GM10266 (cell line): ENCODE results near the gene FCER1A.

ENCODE experiments used
- DNase-seq: peaks from one replicate; pipeline ENCODE4 v3.0.0; 2012; ENCODE audit errors: extremely low spot score
- TF ChIP-seq, protein P1 (sequence below): IDR thresholded peaks from 2 replicates; pipeline ENCODE4 v1.5.1; 2012; ENCODE audit warnings: mild to moderate bottlenecking, low read depth; ENCODE audit not compliant: control insufficient read depth, insufficient read depth; ENCODE audit errors: missing control alignments

The FCER1A gene

DNA sequence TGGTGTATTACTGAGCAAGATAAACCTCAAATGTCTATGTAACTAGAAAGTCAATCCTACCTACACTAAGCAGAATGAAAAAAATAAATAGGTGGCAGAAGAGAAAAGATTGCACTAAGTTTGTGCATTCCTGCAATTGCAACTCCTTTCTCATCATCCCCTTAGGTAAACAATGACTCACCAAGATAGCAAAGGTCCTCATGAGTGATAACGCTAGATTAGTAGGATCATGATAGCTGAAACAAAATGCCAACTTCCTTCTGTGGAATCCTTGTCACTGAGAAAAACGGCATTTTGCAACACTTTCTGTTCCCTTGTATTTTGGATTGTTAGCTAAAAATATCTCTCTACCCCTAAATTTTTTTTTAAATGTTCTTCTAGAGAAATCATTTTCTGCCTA lies 20.0 kb upstream of the FCER1A start:
- no peak for DNase-seq
- TF ChIP-seq, protein P1, sequence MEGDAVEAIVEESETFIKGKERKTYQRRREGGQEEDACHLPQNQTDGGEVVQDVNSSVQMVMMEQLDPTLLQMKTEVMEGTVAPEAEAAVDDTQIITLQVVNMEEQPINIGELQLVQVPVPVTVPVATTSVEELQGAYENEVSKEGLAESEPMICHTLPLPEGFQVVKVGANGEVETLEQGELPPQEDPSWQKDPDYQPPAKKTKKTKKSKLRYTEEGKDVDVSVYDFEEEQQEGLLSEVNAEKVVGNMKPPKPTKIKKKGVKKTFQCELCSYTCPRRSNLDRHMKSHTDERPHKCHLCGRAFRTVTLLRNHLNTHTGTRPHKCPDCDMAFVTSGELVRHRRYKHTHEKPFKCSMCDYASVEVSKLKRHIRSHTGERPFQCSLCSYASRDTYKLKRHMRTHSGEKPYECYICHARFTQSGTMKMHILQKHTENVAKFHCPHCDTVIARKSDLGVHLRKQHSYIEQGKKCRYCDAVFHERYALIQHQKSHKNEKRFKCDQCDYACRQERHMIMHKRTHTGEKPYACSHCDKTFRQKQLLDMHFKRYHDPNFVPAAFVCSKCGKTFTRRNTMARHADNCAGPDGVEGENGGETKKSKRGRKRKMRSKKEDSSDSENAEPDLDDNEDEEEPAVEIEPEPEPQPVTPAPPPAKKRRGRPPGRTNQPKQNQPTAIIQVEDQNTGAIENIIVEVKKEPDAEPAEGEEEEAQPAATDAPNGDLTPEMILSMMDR, result no peak

DNA sequence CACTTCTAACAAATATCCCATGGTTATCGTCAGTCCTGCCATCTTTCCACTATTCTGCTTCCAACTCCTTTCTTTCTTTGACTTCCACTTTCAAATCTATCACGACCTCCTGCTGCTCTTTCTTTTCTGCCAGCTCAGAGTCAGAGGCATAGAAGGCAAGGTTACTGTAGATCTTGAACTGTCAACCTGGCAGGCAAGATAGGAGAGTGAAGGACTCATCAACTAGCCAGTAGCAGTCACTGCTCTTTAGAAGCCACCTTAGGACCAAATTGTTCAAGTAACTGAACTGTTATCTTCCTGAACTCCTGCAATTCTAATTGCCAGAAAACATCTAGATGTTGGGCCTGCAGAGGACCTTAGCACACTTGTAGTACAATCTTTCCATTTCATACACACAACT lies 13.1 kb upstream of the FCER1A start:
- TF ChIP-seq, protein P1, result no peak
- DNase-seq, result no peak

DNA sequence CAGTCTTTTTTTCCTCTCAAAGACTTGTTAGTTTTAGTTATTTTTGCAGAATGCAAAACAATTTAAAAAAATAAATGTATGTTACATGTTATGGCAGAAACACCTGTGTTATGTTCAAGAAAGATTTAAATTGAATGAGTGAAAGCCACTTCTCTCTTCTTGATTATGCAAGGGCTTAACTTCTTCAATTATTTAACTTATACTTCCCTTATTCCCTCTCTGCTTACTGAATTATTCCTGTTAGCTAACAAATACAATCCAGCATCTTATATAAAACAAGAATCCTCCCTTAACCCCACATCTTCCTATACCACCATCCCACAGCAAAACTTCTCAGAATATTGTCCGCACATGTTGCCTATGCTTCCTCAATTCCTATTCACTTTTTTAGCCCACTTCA lies 10.7 kb upstream of the FCER1A start:
- no peak for DNase-seq
- TF ChIP-seq, protein P1, result no peak

DNA sequence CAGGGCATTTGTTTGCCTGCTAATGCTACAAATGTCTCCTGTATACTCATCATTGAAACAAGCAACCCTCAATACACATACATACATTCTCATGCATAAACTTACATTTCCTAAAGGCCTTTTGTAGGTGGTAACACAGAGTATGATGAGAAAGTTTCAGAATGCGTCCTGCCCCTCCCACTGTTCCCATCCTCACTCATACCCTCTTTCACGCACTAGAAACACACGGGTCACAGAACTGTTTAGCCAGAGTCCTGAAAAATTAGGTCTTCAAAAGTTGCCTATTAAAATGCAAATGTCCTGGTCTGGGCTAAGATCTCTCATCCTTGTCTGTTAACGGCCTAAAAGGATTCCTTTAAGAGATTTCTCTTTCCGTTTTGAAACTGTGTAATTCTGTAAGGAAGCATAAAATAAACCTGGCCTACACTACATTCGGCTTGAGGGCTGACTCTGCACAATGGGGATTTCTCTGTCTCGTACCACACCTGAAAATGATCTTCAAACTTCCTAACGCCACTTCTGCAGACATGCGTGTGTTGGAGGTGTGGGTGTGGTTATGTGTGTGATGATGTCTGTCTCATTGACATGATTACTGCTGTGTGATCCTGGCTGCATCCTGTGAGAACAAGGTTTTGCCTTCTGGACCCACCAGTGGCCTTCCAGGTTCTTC lies 5.3 kb upstream of the FCER1A start:
- DNase-seq, result no peak
- TF ChIP-seq, protein P1, result no peak

DNA sequence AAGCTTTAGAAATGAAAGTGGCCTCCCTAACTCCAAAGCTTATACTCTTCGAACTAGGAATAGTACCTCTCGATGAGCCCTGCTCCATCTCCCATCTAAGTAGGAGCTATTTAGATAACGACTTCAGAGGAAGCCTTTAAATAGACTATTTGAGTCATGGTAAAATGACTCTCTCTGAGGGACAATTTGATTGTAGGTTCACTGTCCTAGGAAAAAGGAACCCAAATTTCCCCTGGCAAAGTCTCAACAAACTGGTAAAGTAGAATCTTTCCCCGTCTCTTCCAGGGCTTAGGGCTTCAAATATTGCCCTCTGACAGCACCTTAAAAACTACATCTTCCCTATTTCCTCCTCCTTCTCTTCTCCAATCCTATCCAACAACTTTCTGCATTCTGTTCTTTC lies 2.0 kb upstream of the FCER1A start:
- no peak for DNase-seq
- TF ChIP-seq, protein P1, result no peak

DNA sequence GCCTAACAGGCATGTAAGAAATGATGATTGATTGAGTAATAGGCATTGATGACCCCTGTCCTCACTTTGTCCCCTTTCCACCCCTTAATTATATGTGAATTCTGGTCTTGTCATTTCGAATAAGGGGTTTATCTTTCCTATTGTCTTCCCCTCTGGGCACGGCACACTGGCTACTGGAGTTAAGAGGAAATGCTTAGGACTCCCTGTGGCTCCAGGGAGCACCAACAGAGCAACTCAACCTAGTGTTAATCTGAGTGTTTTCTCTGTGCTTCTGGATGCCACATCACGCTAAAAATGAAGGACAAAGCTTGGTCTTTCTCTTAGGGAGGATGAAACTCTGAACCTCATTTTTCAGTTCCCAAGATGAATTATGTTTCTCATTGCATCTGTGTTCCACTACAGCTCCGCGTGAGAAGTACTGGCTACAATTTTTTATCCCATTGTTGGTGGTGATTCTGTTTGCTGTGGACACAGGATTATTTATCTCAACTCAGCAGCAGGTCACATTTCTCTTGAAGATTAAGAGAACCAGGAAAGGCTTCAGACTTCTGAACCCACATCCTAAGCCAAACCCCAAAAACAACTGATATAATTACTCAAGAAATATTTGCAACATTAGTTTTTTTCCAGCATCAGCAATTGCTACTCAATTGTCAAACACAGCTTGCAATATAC lies 5.3 kb downstream of the FCER1A start:
- no peak for DNase-seq

DNA sequence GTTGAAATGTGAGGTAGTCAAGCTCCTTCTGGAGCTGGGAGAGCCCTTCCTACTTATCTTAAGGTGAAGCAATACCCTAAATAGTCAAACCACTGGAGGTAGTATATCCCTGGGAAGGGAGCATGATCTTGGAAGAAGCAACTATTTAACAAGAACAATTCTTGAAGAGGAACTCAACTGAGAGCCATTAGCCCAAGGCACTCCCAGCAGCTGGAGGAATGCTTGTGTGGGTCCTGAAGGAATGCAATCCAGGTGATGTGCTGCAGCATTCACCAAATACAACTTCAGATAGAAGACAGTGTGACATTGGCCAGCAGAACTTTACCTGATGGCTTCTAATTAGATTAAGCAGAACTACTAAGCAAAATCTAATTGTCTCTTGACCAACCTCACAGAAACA lies 9.5 kb downstream of the FCER1A start:
- TF ChIP-seq, protein P1, result no peak
- DNase-seq, result no peak

More for the DNA sequence above, 5.3 kb downstream of the FCER1A start:
- TF ChIP-seq, protein P1, result no peak
